HEK293 (cell line): ENCODE measurements around the gene SNX21.

Experiments used
- CTCF ChIP-seq: fragments of 450-650 bp; formaldehyde crosslinking; IDR thresholded peaks from 2 replicates; pipeline ENCODE4 v1.5.1; 2016; ENCODE audit warnings: missing biosample characterization, missing genetic modification characterization
- HOXC10 ChIP-seq: sonication (generic); formaldehyde crosslinking; IDR thresholded peaks from 2 replicates; pipeline ENCODE4 v1.8.1; 2023; ENCODE audit warnings: mild to moderate bottlenecking, missing genetic modification reagents
- KLF10 ChIP-seq: fragments of 450-650 bp; IDR thresholded peaks from 2 replicates; pipeline ENCODE4 v1.5.1; 2018; ENCODE audit warnings: missing biosample characterization, mild to moderate bottlenecking, missing genetic modification characterization
- MEIS1 ChIP-seq: sonication (generic); formaldehyde crosslinking; IDR thresholded peaks from 2 replicates; pipeline ENCODE4 v1.8.1; 2022; ENCODE audit warnings: missing genetic modification reagents, mild to moderate bottlenecking, borderline replicate concordance
- OVOL3 ChIP-seq: fragments of 450-650 bp; formaldehyde crosslinking; IDR thresholded peaks from 2 replicates; pipeline ENCODE4 v1.5.1; 2016; ENCODE audit warnings: missing biosample characterization, missing genetic modification characterization
- PRDM6 ChIP-seq: fragments of 450-650 bp; formaldehyde crosslinking; IDR thresholded peaks from 2 replicates; pipeline ENCODE4 v1.5.1; 2017; ENCODE audit warnings: missing biosample characterization, missing genetic modification characterization
- TCF7L2 ChIP-seq: IDR thresholded peaks from 2 replicates; pipeline ENCODE4 v1.6.1; 2011; ENCODE audit warnings: low read depth, mild to moderate bottlenecking, inconsistent platforms, low read length, moderate library complexity, borderline replicate concordance
- ZBTB17 ChIP-seq: fragments of 450-650 bp; formaldehyde crosslinking; IDR thresholded peaks from 2 replicates; pipeline ENCODE4 v1.5.1; 2016; ENCODE audit warnings: missing biosample characterization, missing genetic modification characterization
- ZNF133 ChIP-seq: fragments of 450-650 bp; formaldehyde crosslinking; IDR thresholded peaks from 2 replicates; pipeline ENCODE4 v1.5.1; 2016; ENCODE audit warnings: missing biosample characterization, missing genetic modification characterization
- ZNF140 ChIP-seq: fragments of 450-650 bp; formaldehyde crosslinking; IDR thresholded peaks from 2 replicates; pipeline ENCODE4 v1.5.1; 2016; ENCODE audit warnings: missing biosample characterization, missing genetic modification characterization
- ZNF146 ChIP-seq: fragments of 450-650 bp; formaldehyde crosslinking; IDR thresholded peaks from 2 replicates; pipeline ENCODE4 v1.5.1; 2016; ENCODE audit warnings: missing biosample characterization, missing genetic modification characterization
- ZNF148 ChIP-seq: fragments of 450-650 bp; formaldehyde crosslinking; IDR thresholded peaks from 2 replicates; pipeline ENCODE4 v1.5.0; 2017; ENCODE audit warnings: missing biosample characterization, missing genetic modification characterization, borderline replicate concordance
- ZNF175 ChIP-seq: fragments of 450-650 bp; formaldehyde crosslinking; IDR thresholded peaks from 2 replicates; pipeline ENCODE4 v1.5.1; 2016; ENCODE audit warnings: missing biosample characterization, missing genetic modification characterization
- ZNF214 ChIP-seq: fragments of 450-650 bp; formaldehyde crosslinking; IDR thresholded peaks from 2 replicates; pipeline ENCODE4 v1.5.1; 2017; ENCODE audit warnings: missing biosample characterization, mild to moderate bottlenecking, missing genetic modification characterization, borderline replicate concordance
- ZNF23 ChIP-seq: fragments of 450-650 bp; formaldehyde crosslinking; IDR thresholded peaks from 2 replicates; pipeline ENCODE4 v1.5.1; 2016; ENCODE audit warnings: missing biosample characterization, missing genetic modification characterization, borderline replicate concordance
- ZNF274 ChIP-seq, 2 experiments: fragments of 200-500 bp in 1 of 2; fragments of 450-650 bp in 1 of 2; sonication (Bioruptor generic) in 1 of 2; formaldehyde crosslinking in 1 of 2; IDR thresholded peaks; 2 replicates each; pipeline versions ENCODE4 v1.5.1 to v1.6.1; 2014 to 2016; ENCODE audit warnings: borderline replicate concordance in 1 of 2, inconsistent platforms in 1 of 2, low read length in 1 of 2, missing biosample characterization in 1 of 2, missing genetic modification characterization in 1 of 2
- ZNF354C ChIP-seq: fragments of 450-650 bp; formaldehyde crosslinking; IDR thresholded peaks from 2 replicates; pipeline ENCODE4 v1.5.1; 2016; ENCODE audit warnings: missing biosample characterization, missing genetic modification characterization, low read depth, borderline replicate concordance
- ZNF426 ChIP-seq: fragments of 450-650 bp; formaldehyde crosslinking; IDR thresholded peaks from 2 replicates; pipeline ENCODE4 v1.5.1; 2017; ENCODE audit warnings: missing biosample characterization, missing genetic modification characterization, mild to moderate bottlenecking, inconsistent platforms, moderate library complexity
- ZNF561 ChIP-seq: fragments of 450-650 bp; IDR thresholded peaks from 2 replicates; pipeline ENCODE4 v1.5.1; 2018; ENCODE audit warnings: missing biosample characterization, missing genetic modification characterization, borderline replicate concordance
- ZNF600 ChIP-seq: fragments of 450-650 bp; formaldehyde crosslinking; IDR thresholded peaks from 2 replicates; pipeline ENCODE4 v1.5.1; 2016; ENCODE audit warnings: missing biosample characterization, missing genetic modification characterization
- ZNF623 ChIP-seq: fragments of 450-650 bp; formaldehyde crosslinking; IDR thresholded peaks from 2 replicates; pipeline ENCODE4 v1.5.1; 2016; ENCODE audit warnings: missing biosample characterization, missing genetic modification characterization
- ZNF645 ChIP-seq: fragments of 450-650 bp; formaldehyde crosslinking; IDR thresholded peaks from 2 replicates; pipeline ENCODE4; 2016; ENCODE audit warnings: missing biosample characterization, missing genetic modification characterization
- ZNF654 ChIP-seq: fragments of 450-650 bp; formaldehyde crosslinking; IDR thresholded peaks from 2 replicates; pipeline ENCODE4 v1.5.1; 2016; ENCODE audit warnings: low read depth, missing biosample characterization, missing genetic modification characterization
- ZNF664 ChIP-seq: fragments of 450-650 bp; formaldehyde crosslinking; IDR thresholded peaks from 2 replicates; pipeline ENCODE4 v1.5.1; 2016; ENCODE audit warnings: missing biosample characterization, missing genetic modification characterization
- ZNF704 ChIP-seq: fragments of 450-650 bp; formaldehyde crosslinking; IDR thresholded peaks from 2 replicates; pipeline ENCODE4 v1.5.1; 2016; ENCODE audit warnings: missing biosample characterization, missing genetic modification characterization
- ZNF76 ChIP-seq: fragments of 450-650 bp; formaldehyde crosslinking; IDR thresholded peaks from 2 replicates; pipeline ENCODE4; 2016; ENCODE audit warnings: low read depth, missing biosample characterization, missing genetic modification characterization, borderline replicate concordance
- ZNF776 ChIP-seq: fragments of 450-650 bp; formaldehyde crosslinking; IDR thresholded peaks from 2 replicates; pipeline ENCODE4 v1.5.0; 2017; ENCODE audit warnings: missing biosample characterization, missing genetic modification characterization, borderline replicate concordance
- ZNF792 ChIP-seq: fragments of 450-650 bp; formaldehyde crosslinking; IDR thresholded peaks from 2 replicates; pipeline ENCODE4 v1.5.1; 2016; ENCODE audit warnings: missing biosample characterization, missing genetic modification characterization
- ZSCAN18 ChIP-seq: fragments of 450-650 bp; formaldehyde crosslinking; IDR thresholded peaks from 2 replicates; pipeline ENCODE4 v1.5.1; 2016; ENCODE audit warnings: missing biosample characterization, missing genetic modification characterization

Gene SNX21

GRCh38 chr20:45833883-45834796 lies 541 bp downstream of the SNX21 start (continued):
- no peak for TF ChIP-seq ZNF148 (tag by site-specific recombination)
- no peak for TF ChIP-seq ZNF426 (tag by site-specific recombination)
- 0 out of 2 replicates have a peak, but pooled peaks have one; percentile 22 for TF ChIP-seq ZNF600 (tag by site-specific recombination)
- no peak for TF ChIP-seq ZNF792 (tag by site-specific recombination)
- no peak for TF ChIP-seq ZNF76
- TF ChIP-seq PRDM6 (tag by site-specific recombination), result no peak
- TF ChIP-seq ZNF175, result no peak
- no peak for TF ChIP-seq ZNF645 (tag by site-specific recombination)
- TF ChIP-seq ZNF704 (tag by site-specific recombination), result no peak
- TF ChIP-seq TCF7L2, result no peak
- no peak for TF ChIP-seq ZSCAN18
- TF ChIP-seq ZNF146, result no peak
- no peak for TF ChIP-seq ZNF214 (tag by site-specific recombination)
- TF ChIP-seq KLF10 (tag by site-specific recombination), result peak; percentile 46; the same call in 1 of the 2 replicates
- no peak for TF ChIP-seq ZNF140 (tag by site-specific recombination)
- TF ChIP-seq ZNF664 (tag by site-specific recombination), result no peak
- TF ChIP-seq ZBTB17 (tag by site-specific recombination), result peak; percentile 87
- no peak for TF ChIP-seq CTCF (tag by site-specific recombination)
- no peak for TF ChIP-seq OVOL3 (tag by site-specific recombination)
- no peak for TF ChIP-seq ZNF133
- no peak for TF ChIP-seq ZNF23
- no peak for TF ChIP-seq ZNF776 (tag by site-specific recombination)
- TF ChIP-seq HOXC10, result no peak
- TF ChIP-seq ZNF561 (tag by site-specific recombination), result peak; percentile 88; the same call in 1 of the 2 replicates
- no peak for TF ChIP-seq MEIS1 (CRISPR knock-in tag)
- no peak for TF ChIP-seq ZNF354C (tag by site-specific recombination)
- no peak for TF ChIP-seq ZNF654
- no peak for TF ChIP-seq ZNF274 (IDR thresholded peaks at IDR 0.05; ENCODE audit: low read length)
- no peak for TF ChIP-seq ZNF274 (tag by site-specific recombination; IDR thresholded peaks at IDR 0.05; ENCODE audit: borderline replicate concordance)
- no peak for TF ChIP-seq ZNF623
